SW 1271 (cell line): ENCODE results near the gene ADGRL2.
"Not testable (repeated sequence)": the region's sequence is repeated elsewhere in the genome, so short reads cannot be mapped to it uniquely, and the experiment has no call there.

Experiments
- DNase-seq, 2 experiments: peaks; one replicate each; lab custom pipeline; 2025; lab: John Stamatoyannopoulos, UW

The ADGRL2 gene

GRCh38 chr1:81847063-81847462, 46.3 kb downstream of the ADGRL2 start:
- no peak for DNase-seq

GRCh38 chr1:81848880-81849682, 48.3 kb downstream of the ADGRL2 start:
- DNase-seq: no peak

DNA sequence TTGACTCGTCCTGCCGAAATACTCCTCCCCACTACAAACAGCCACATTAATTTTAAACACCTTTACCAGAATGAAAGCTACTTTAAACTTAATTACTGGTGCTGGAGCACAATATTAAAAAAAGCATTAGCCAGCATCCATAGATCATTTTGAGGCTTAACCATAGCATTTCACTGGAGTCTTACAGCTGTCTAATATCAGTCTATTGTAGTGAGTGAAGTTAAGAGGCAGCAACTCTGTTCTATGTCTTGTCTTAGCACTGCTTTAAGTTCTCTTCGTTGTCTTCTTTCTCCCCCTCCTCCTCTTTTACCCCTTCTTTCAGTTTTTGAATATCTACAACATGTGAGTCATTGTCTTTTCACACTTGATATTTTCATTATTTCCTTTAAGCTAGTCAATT, 49.3 kb downstream of the ADGRL2 start:
- DNase-seq: no peak

GRCh38 chr1:81850495-81850894, 49.8 kb downstream of the ADGRL2 start:
- DNase-seq: no peak

- DNase-seq: no peak
These were observed 50.5 kb downstream of the ADGRL2 start for GRCh38 chr1:81851217-81851616.

DNA sequence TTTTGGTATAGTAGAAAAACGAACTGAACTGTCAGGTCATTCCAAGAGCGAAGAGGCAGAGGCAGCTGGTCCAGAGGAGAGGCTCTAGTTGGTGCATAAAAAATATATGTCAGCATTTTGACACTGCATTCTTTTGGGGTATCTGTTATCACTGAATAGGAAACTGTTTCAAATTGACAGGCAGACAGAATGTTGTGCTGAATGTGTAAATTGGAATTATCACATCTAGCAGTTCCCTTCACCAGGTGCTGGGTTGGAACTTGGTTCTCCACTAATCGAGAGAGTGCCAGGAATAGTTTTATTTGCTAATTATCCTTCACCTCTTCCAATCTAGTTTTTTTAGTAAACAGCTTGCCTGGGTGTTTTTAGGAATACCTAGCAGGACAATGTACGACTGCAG, 52.2 kb downstream of the ADGRL2 start:
- no peak for DNase-seq

DNA sequence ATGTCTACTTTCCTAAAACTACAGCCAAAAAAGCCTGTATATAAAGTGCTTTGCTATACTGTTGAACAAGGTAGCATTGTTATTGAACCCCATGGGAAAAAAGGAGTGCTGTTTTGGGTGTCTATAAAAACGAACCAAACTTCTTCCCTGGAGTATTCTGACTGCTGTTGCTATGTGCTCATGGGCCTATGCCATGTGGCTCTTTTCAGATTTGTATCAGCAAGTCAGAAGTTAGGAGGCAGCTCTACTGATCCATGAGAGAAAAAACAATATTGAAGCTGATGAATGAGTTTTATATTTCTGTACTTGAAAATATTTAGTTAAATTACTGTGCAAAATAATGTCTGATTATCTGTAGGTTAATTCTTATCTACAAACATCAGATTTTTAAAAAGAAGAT, 66.5 kb downstream of the ADGRL2 start:
- DNase-seq: no peak

DNA sequence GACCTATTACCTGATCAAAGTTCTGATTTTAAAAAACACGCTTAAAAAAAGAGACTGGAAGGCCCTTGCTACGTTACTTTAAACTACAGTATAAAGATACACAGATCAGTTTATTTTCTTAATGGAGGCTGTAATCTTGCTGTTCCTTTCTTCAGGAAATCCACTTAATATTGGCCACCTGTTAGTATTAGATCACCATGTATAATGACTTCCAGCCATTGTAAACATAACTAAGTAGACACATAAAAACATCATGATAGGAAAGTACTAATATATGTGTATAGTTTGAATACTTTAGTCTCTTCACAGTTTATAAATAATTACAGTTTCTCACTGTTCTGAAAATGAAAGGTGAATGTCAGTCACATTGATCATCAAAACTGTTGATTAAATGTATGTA, 68.6 kb downstream of the ADGRL2 start:
- DNase-seq: no peak

- DNase-seq: not testable (repeated sequence)
These were observed 70.4 kb downstream of the ADGRL2 start for GRCh38 chr1:81871091-81871490.

GRCh38 chr1:81873946-81874345, 73.2 kb downstream of the ADGRL2 start:
- DNase-seq: no peak

- no peak for DNase-seq
These were observed 73.7 kb downstream of the ADGRL2 start for GRCh38 chr1:81874461-81874860.

- DNase-seq: no peak
These were observed 74.2 kb downstream of the ADGRL2 start for GRCh38 chr1:81874940-81875339.

DNA sequence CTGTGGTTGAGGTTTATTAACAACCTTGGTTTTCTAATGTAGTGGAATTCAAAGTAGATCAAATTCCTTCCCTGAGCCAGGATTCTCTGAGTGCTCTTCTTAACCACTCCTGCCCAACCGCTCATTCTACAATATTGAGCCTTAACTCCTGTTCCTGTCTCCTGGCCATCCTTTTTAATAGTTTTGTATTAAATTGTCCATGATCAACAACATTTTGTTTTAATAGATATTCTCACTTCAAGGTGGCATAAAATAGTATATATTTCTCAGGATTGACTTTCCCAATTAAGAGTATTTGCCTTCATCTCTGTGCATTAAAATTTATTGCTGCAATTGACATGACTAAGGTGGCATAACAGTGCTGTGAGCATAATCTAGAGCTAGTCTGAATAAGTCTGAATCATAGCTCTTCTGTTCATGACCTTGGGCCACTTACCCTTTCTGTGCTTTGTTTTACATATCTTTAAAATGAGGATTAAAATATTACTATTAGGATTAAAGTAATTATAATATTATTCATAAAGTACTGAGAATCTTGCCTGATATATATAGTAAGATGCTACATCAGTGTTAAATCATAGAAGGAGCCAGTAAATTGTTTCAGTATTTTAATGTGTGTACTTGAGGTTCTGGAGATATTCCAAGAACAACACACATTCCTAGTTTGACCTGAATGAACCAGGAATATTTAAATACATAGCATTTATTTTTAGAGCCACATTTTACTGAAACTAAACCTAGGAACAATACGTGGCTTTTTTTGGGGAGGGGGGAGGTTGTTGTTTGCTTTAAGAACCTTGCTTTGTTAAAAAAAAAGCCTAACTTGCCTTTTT, 76.4 kb downstream of the ADGRL2 start:
- DNase-seq: peak in 1 of 2 experiments; percentile 8

GRCh38 chr1:81877940-81878339, 77.2 kb downstream of the ADGRL2 start:
- no peak for DNase-seq

- no peak for DNase-seq
These were observed 77.8 kb downstream of the ADGRL2 start for GRCh38 chr1:81878538-81878937.

- DNase-seq: no peak
These were observed 80.0 kb downstream of the ADGRL2 start for GRCh38 chr1:81880781-81881180.

GRCh38 chr1:81885291-81885690, 84.6 kb downstream of the ADGRL2 start:
- DNase-seq: no peak

- not testable (repeated sequence) for DNase-seq
These were observed 85.6 kb downstream of the ADGRL2 start for GRCh38 chr1:81886292-81886691.

GRCh38 chr1:81887421-81888144, 86.8 kb downstream of the ADGRL2 start:
- no peak for DNase-seq

DNA sequence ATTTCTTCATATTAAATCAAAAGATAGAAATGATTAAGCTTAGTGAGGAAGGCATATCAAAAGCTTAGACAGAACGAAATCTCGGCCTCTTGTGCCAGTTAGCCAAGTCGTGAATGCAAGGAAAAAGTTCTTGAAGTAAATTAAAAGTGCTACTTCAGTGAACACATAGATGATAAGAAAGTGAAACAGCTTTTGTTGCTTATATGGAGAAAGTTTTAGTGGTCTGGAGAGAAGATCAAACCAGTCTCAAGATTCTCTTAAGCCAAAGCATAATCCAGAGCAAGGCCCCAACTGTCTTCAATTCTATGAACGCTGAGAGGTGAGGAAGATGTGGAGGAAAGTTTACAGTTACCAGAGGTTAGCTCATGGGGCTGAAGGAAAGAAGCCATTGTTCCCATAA, 88.4 kb downstream of the ADGRL2 start:
- DNase-seq: no peak

DNA sequence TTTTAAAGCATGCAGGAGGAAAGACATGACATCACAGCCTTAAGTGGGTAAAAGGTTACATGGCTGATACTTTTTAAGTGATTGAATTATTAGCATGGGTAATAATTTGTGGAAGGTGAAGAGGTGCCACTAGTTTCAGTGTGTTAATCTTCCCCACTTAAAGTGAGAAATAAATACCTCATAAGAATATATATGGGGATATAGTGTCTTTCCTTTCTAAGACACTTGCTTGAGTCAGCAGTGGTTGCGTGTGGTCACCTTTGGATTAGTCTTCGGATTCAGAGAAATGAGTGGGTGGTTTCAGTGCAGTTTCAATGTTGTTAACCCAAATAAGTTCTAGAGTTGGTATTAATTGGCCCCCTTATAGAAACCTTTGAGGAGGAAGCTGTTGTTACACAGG, 94.1 kb downstream of the ADGRL2 start:
- no peak for DNase-seq

DNA sequence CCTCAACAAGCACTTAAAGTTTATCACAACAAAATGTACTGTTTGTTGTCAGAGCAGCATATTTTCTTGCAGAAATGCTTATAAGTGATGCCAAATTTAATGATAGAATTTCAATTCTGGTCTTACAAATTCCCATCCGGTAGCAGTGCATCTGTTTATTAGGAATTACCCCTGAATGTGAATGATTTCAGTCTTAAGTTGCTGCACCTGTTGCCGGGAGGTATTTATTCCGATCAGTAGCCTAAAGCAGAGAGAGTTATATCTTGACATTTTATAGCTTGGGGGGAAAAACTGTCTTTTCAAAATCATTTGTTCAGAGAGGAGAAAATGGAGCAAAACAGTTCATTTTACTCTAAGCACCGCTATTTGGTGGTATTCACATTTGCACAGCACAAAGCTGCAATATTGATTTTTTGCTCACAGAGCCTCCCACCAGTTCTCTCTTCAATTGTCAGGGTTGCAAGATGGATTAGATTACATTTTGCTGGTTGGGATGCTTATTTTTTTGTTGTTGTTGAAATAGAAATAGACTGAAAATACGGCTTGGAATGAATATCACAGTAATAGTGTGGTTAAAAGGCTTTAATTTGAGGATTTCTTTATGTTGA, 98.6 kb downstream of the ADGRL2 start:
- DNase-seq: no peak
